ENCODE results near the gene NUB1.
A peak's percentile ranks its signal among the peaks of the same experiment; 100 is the strongest.
"Not testable (repeated sequence)": the region's sequence is repeated elsewhere in the genome, so short reads cannot be mapped to it uniquely, and the experiment has no call there.

The NUB1 gene, protein sequence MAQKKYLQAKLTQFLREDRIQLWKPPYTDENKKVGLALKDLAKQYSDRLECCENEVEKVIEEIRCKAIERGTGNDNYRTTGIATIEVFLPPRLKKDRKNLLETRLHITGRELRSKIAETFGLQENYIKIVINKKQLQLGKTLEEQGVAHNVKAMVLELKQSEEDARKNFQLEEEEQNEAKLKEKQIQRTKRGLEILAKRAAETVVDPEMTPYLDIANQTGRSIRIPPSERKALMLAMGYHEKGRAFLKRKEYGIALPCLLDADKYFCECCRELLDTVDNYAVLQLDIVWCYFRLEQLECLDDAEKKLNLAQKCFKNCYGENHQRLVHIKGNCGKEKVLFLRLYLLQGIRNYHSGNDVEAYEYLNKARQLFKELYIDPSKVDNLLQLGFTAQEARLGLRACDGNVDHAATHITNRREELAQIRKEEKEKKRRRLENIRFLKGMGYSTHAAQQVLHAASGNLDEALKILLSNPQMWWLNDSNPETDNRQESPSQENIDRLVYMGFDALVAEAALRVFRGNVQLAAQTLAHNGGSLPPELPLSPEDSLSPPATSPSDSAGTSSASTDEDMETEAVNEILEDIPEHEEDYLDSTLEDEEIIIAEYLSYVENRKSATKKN

DNA sequence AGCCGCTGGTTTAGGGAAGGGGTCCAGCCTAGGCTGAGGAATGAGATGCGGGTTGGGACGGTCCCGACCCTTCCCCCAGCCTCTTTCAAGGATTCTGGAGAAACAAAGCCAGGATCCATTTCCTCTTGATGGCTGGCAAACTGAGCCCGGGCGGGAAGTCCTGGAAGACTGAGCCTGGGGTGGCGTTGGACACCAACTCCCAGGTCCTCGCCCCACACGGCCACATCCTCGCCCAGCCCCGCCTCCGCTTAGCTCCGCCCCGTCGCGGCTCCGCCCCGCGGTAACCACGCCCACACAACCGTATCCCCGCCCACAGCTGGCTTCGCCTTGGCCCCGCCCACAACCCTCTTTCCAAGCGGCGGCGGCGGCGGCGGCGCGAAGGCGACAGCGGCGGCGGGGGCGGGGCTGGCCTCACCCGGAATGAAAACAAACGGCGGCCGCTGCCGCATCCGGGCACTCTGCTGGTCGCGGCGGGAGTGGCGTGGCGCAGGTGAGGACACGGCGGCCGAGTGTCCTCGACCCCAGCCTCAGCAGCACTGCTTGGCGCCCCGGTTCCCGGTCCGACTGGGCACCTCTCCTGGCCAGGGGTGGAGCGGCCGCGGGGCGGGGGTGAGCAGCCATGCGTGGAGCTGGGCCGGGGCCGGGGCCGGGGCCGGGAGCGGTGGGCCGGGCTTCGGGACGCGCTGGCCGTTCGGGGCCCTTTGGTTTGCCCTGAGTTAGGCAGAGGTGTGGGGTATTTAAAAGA, at the start of gene NUB1:
Gene NUB1, plus strand, starts transcription at position 456 of the 745 bp plus-strand sequence. CDS start 3,538 bp downstream, outside the sequence.
- DNase-seq (ENCODE audit: low read depth in 2 of 2) = peak; percentile 91 to 92

- no peak for DNase-seq (ENCODE audit: low read depth in 2 of 2)
Observed at GRCh38 chr7:151292850-151293249, 48.8 kb upstream of the NUB1 start.

GRCh38 chr7:151296202-151296992, 45.2 kb upstream of the NUB1 start:
- DNase-seq (ENCODE audit: low read depth in 2 of 2) = no peak

DNA sequence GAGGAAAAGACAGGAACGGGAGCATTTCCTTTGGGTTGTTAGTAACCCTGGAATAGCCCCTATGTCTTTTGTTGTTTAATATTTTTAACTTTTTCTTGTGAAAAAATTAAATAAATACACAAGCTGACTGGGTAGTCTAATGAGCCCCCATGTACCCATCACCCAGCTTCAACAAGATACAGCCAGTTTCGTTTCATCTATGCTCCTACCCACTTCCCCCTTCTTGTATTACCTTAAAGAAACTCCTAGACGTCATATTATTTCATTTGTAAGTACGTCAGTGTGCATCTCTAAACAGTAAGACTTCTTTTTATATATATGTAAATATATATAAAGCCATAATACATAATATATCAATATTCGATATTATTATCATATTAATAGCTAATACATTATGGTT, 42.8 kb upstream of the NUB1 start:
- no peak for DNase-seq (ENCODE audit: low read depth in 2 of 2)

- DNase-seq (ENCODE audit: low read depth in 2 of 2) = no peak
Observed at GRCh38 chr7:151299530-151299929, 42.1 kb upstream of the NUB1 start.

DNA sequence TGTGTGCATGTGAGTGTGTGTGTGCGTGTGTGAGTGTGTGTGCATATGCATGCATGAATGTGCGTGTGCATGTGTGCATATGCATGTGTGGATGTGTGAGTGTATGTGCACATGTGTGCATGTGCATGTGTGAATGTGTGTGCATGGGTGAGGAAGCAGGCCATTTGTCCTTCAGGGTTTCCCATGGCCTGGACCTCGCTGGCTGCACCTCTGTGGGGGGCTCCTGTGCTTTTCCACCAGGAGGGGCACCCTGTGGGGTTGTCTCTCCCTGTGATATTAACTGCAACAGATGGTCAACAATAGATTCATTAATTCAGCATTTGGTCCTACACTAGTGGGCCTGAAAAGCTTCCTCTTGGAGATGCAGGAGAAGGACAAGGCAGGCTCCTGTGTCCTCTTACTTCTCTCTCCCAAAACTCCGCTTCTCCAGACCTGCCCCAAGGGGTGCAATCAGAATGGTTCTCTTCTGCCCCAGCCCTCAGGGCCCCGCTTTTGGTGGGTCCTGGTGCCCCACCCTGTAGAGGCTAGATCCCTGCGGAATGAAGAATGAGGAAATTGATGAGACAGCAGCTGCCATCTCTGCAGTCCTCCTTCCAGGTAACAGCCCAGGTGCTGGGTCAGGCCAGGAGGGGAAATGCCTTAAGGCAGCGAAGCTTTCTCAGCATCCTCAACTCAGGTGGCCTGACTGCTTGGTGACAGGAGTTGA, 41.5 kb upstream of the NUB1 start:
- DNase-seq (ENCODE audit: low read depth in 2 of 2) = no peak

DNA sequence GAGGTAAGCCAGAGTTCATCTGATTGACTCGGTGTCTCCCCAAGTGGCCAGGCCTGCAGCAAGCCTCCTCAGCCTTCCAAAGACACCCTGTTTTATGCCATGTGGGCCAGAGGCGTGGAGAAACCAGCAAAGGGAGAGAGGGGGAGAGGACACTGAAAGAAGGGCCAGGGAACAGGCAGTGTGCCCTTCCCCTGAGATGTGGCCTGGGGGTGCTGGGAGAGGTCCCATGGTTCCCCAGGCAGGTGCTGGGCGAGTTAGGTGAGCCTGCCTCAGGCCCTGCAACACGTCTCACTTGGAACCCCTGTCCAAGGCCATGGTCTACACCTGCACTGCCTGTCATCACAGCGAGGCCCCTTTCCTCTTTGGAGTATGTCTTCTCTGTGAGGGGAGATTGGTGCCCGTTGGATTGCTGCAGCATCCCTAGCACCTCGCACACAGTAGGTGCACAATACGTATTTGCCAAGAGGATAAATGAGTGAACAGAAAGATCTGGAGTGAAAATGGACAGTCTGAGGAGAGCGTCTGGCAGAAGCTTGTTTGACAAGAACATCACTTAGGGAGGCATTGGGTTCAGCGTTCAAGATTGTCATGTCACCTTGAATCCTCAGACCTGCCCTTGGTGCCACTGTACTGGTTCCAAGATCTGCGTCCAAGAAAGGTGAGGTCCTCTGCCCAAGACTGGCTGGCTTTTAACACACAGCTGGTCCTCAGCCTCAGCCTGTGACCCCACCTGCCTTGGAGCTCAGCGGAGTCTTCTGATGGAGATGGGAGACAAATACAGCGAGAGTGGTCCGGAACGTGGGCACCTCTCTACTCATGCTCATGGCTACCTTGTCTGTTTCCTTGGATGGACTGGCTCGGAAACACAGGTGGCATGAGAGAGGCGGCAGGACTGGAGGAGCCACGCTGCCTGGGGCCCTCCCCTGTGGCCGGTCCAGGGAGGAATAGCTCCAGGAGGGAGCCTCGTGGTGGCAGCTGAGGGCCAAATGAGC, 39.8 kb upstream of the NUB1 start:
- DNase-seq (ENCODE audit: low read depth in 2 of 2) = no peak

GRCh38 chr7:151304251-151304650, 37.4 kb upstream of the NUB1 start:
- DNase-seq (ENCODE audit: low read depth in 2 of 2) = not testable (repeated sequence)

DNA sequence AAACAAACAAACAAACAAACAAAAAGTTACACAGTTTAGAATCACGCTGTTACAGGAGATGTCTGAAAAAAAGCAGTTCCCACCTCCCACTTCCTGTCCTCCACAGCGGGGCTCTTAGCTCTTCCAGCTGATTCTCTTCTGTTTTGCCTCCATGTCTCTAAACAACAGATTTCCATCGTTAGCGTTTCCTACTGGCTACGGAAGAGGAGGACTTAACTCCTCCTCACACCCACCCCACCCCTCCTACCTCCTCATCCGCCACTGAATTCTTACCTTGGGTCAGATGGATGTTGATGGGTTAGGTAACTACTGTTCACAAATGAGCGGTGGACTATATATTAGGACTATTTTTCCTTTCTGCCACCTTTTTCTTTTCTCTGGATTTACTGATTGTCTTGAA, 36.8 kb upstream of the NUB1 start:
- DNase-seq (ENCODE audit: low read depth in 2 of 2) = no peak

GRCh38 chr7:151306374-151306773, 35.2 kb upstream of the NUB1 start:
- no peak for DNase-seq (ENCODE audit: low read depth in 2 of 2)

- no peak for DNase-seq (ENCODE audit: low read depth in 2 of 2)
Observed at GRCh38 chr7:151306860-151307259, 34.8 kb upstream of the NUB1 start.

DNA sequence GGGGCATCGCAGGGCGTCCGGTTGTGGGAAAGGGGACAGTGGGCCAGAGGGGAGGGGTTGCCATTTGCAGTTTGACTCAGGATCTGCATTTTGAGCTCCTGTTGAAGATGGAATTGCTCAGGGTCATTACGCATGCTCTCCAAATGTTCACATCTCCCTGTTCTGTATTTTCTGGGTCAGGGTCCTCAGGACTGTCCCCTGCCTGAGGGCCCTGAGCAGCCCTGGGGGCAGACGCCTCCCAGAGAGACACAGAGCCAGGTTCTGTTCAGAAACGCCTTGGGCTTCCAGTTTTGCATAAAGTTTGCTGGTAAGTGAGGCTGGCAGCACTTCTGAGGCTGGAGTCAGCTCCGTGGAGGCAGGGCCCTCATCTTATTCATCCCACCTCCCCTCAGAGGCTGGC, 34.1 kb upstream of the NUB1 start:
- DNase-seq (ENCODE audit: low read depth in 2 of 2) = no peak

GRCh38 chr7:151308256-151308655, 33.4 kb upstream of the NUB1 start:
- DNase-seq (ENCODE audit: low read depth in 2 of 2) = no peak

GRCh38 chr7:151308791-151309190, 32.8 kb upstream of the NUB1 start:
- DNase-seq (ENCODE audit: low read depth in 2 of 2) = no peak

DNA sequence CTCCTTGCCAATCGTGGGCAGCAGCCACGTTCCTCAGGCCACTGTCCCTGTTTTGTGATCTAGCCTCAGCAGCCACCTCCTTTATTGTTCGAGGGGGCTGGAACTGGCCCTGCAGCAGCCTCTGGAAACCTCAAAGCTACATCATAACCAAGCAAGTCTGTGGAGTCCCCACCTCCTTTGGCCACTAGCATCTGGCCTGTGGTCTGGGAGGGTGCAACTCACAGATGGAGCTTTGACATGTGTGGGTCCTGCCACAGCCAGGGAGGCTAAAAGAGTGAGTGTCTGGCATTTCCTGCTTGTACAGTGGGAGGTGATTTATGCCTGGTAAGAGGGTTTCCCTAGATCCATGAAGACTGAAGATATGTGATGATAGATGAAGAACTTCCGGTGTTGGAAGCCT, 32.3 kb upstream of the NUB1 start:
- DNase-seq (ENCODE audit: low read depth in 2 of 2) = no peak

GRCh38 chr7:151310578-151310977, 31.0 kb upstream of the NUB1 start:
- no peak for DNase-seq (ENCODE audit: low read depth in 2 of 2)

DNA sequence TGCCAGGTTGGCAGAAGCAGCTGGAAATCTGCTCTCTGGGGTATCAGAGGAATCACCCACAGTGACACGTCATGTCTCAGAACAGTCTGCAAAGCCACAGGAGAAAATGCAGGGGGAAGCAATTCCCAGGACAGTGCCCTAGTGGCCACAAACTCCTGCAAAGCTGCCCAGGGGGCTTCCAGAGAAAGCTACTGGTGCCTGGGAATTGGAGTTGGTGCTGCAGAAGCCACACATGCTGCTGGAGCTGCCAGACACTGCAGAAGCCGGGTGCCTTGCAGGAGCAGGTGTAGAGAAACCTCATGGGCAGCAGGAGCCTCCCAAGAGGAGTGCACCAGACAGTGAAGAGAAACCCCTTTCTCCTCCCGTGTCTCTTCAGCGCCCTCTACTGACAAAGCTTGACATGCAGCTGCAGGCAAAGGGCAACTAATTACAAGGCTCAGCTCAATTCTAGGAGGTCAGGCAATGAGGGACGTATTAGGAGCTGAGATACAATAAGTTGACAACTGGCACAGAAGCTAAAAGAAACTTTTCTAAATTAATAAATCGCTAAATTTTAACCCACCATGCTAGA, 30.2 kb upstream of the NUB1 start:
- DNase-seq (ENCODE audit: low read depth in 2 of 2) = peak in 1 of 2 donors; percentile 14

DNA sequence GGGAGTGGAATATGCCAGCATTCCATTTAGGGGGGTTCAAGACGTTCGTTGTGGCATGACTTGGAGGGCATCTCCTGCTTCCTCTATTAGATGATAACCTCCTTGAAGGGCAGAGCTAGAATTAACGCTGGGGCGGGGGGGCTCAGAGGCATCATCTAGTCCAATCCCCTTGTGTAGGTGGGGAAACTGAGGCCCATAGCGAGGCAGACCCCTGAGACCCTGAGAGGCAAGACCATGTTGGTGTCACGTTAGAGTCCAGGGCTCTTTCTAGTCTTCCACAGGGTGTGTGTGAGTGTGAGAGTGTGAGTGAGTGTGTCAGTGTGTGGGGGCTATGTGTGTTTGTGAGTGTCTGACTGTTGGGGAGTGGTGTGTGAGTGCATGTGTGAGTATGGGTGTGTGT, 29.3 kb upstream of the NUB1 start:
- DNase-seq (ENCODE audit: low read depth in 2 of 2) = no peak

Data from stimulated activated CD8-positive, alpha-beta memory T cell treated with anti-CD3 and anti-CD28 coated beads, Interleukin-2, amount 100 ng/mL, for 48 hours (primary cell).